Measurements from ENCODE around the gene ROR1.

The ROR1 gene

GRCh38 chr1:63836374-63836773 is 62.6 kb downstream of the ROR1 start:
- POLR2A ChIA-PET, result no interaction called here
- Histone ChIP-seq H3K36me3 (ENCODE audit: control insufficient read depth in 2 of 2, insufficient read depth in 1 of 2, low read length in 2 of 2) (no peaks in the 10 kb centered on the region), H3K4me1 (ENCODE audit: control insufficient read depth, insufficient read depth, low read length) (peaks cover 8% of the 10 kb centered on the region; the same call in 1 of the 2 replicates), H3K4me3 (ENCODE audit: low read depth, low read length) (no peak overlapping the region), H3K27ac (ENCODE audit: extremely low read depth, low read depth, low read length) (no peak overlapping the region), H3K9me3 (ENCODE audit: control insufficient read depth, insufficient read depth, low read depth, low read length) (no peaks in the 10 kb centered on the region)
- TF ChIP-seq PRDM6 (tag by site-specific recombination; IDR thresholded peaks at IDR 0.05) (0 out of 2 replicates have a peak, but pooled peaks have one; percentile 1), GLI4 (tag by site-specific recombination; IDR thresholded peaks at IDR 0.05) (no peak), ZNF23 (tag by site-specific recombination; IDR thresholded peaks at IDR 0.05; ENCODE audit: borderline replicate concordance) (no peak), ZNF169 (tag by site-specific recombination; IDR thresholded peaks at IDR 0.05) (no peak)
- CTCF ChIA-PET, result interaction anchor here (0.6 to 1.3 kb wide), 4 partner anchors 37 to 1893 kb away, joined by 3 to 5 read pairs (median 4); no protein-coding TSS in a partner anchor

GRCh38 chr1:63836830-63837229 is 63.0 kb downstream of the ROR1 start:
- peaks cover 8% of the 10 kb centered on the region; the same call in 1 of the 2 replicates for H3K4me1 ChIP-seq (ENCODE audit: control insufficient read depth, insufficient read depth, low read length)
- POLR2A ChIA-PET, result no interaction called here
- H3K9me3 ChIP-seq (ENCODE audit: control insufficient read depth, insufficient read depth, low read depth, low read length), result no peaks in the 10 kb centered on the region
- H3K4me3 ChIP-seq (ENCODE audit: low read depth, low read length), result no peak overlapping the region
- no peaks in the 10 kb centered on the region for H3K36me3 ChIP-seq (ENCODE audit: control insufficient read depth in 2 of 2, insufficient read depth in 1 of 2, low read length in 2 of 2)
- CTCF ChIA-PET, result interaction anchor here (0.6 to 1.3 kb wide), 2 partner anchors 37 to 161 kb away, joined by 3 read pairs; no protein-coding TSS in a partner anchor
- no peak overlapping the region for H3K27ac ChIP-seq (ENCODE audit: extremely low read depth, low read depth, low read length)
- TF ChIP-seq ZNF24 (tag by site-specific recombination; IDR thresholded peaks at IDR 0.05) (no peak), ZNF596 (tag by site-specific recombination; IDR thresholded peaks at IDR 0.05) (no peak), AEBP2 (tag by site-specific recombination; IDR thresholded peaks at IDR 0.05; ENCODE audit: borderline replicate concordance) (no peak), ZNF311 (tag by site-specific recombination; IDR thresholded peaks at IDR 0.05; ENCODE audit: borderline replicate concordance) (no peak), ZNF473 (tag by site-specific recombination; IDR thresholded peaks at IDR 0.05) (no peak), SP7 (tag by site-specific recombination; IDR thresholded peaks at IDR 0.05) (0 out of 2 replicates have a peak, but pooled peaks have one; percentile 14), ZNF660 (tag by site-specific recombination; IDR thresholded peaks at IDR 0.05) (no peak), ZBTB20 (tag by site-specific recombination; IDR thresholded peaks at IDR 0.05) (no peak), OSR2 (tag by site-specific recombination; IDR thresholded peaks at IDR 0.05) (0 out of 2 replicates have a peak, but pooled peaks have one; percentile 8), ZNF571 (tag by site-specific recombination; IDR thresholded peaks at IDR 0.05) (no peak), MEIS1 (CRISPR knock-in tag; IDR thresholded peaks at IDR 0.05; ENCODE audit: borderline replicate concordance) (no peak), ZNF350 (tag by site-specific recombination; IDR thresholded peaks at IDR 0.05) (no peak), KLF16 (tag by site-specific recombination; IDR thresholded peaks at IDR 0.05) (no peak), ZNF394 (tag by site-specific recombination; IDR thresholded peaks at IDR 0.05; ENCODE audit: borderline replicate concordance) (no peak), ZFP41 (tag by site-specific recombination; IDR thresholded peaks at IDR 0.05; ENCODE audit: borderline replicate concordance) (no peak), ZSCAN30 (tag by site-specific recombination; IDR thresholded peaks at IDR 0.05) (no peak), PRDM1 (tag by site-specific recombination; IDR thresholded peaks at IDR 0.05) (peak; percentile 49), ZIC2 (tag by site-specific recombination; IDR thresholded peaks at IDR 0.05) (peak; percentile 40; the same call in 1 of the 2 replicates), KLF7 (tag by site-specific recombination; IDR thresholded peaks at IDR 0.05; ENCODE audit: borderline replicate concordance) (no peak), WT1 (tag by site-specific recombination; IDR thresholded peaks at IDR 0.05) (peak; percentile 85), ZBTB8A (tag by site-specific recombination; IDR thresholded peaks at IDR 0.05) (no peak), ZNF26 (tag by site-specific recombination; IDR thresholded peaks at IDR 0.05) (no peak), PRDM4 (tag by site-specific recombination; IDR thresholded peaks at IDR 0.05) (peak; percentile 75), ZNF169 (tag by site-specific recombination; IDR thresholded peaks at IDR 0.05) (no peak), ZNF2 (tag by site-specific recombination; IDR thresholded peaks at IDR 0.05) (no peak), FEZF1 (tag by site-specific recombination; IDR thresholded peaks at IDR 0.05) (no peak)

Data from HEK293 (cell line).